ENCODE data around the gene MYH9.
"Not testable (repeated sequence)": the region's sequence is repeated elsewhere in the genome, so short reads cannot be mapped to it uniquely, and the experiment has no call there.

MYH9 gene

GRCh38 chr22:36252754-36253522, 134.8 kb downstream of the MYH9 start, which contains the start of gene APOL1:
APOL1 (plus strand) TSS chr22:36253133; CDS start chr22:36254956, 1,823 bp downstream.
- DNase-seq: peak in 1 of 51 donors; percentile 6

- not testable (repeated sequence) for DNase-seq
These were observed 135.7 kb downstream of the MYH9 start for GRCh38 chr22:36251979-36252608.

GRCh38 chr22:36250292-36250960, 137.3 kb downstream of the MYH9 start:
- DNase-seq: peak in 8 of 51 donors; percentile 8 to 62 (median 30)

GRCh38 chr22:36249160-36249559, 138.6 kb downstream of the MYH9 start:
- no peak for DNase-seq

GRCh38 chr22:36247955-36248354, 139.8 kb downstream of the MYH9 start:
- DNase-seq: no peak

GRCh38 chr22:36246718-36247117, 141.0 kb downstream of the MYH9 start:
- DNase-seq: no peak

- no peak for DNase-seq
These were observed 141.9 kb downstream of the MYH9 start for GRCh38 chr22:36245805-36246356.

GRCh38 chr22:36244522-36245391, 143.0 kb downstream of the MYH9 start:
- DNase-seq: no peak

- DNase-seq: no peak
These were observed 143.8 kb downstream of the MYH9 start for GRCh38 chr22:36243986-36244385.

- peak in 49 of 51 donors; percentile 26 to 90 (median 76) for DNase-seq
These were observed 148.2 kb downstream of the MYH9 start, which contains the start of gene APOL2 for GRCh38 chr22:36239401-36240171. APOL2 (minus strand) TSS chr22:36239527; CDS start chr22:36233162, 6,365 bp downstream.

- DNase-seq: no peak
These were observed 148.7 kb downstream of the MYH9 start for GRCh38 chr22:36239150-36239400.

GRCh38 chr22:36238373-36239149, 149.2 kb downstream of the MYH9 start:
- DNase-seq: peak in 2 of 51 donors; percentile 32 to 56

GRCh38 chr22:36237462-36238372, 150.1 kb downstream of the MYH9 start:
- no peak for DNase-seq

- DNase-seq: no peak
These were observed 151.1 kb downstream of the MYH9 start for GRCh38 chr22:36236388-36237319.

GRCh38 chr22:36235585-36235984, 152.2 kb downstream of the MYH9 start:
- DNase-seq: no peak

GRCh38 chr22:36234919-36235318, 152.8 kb downstream of the MYH9 start:
- no peak for DNase-seq

- no peak for DNase-seq
These were observed 153.6 kb downstream of the MYH9 start for GRCh38 chr22:36234213-36234612.
